ENCODE data around the gene ITGAX. TPM values are rescaled to one million over a fixed set of nuclear protein-coding genes. Genes with fewer than 3 reads are reported as not detected.

ITGAX gene
- total RNA-seq, 4 donors from 2014 or later, result 1.1 to 2.0 (median 1.2) TPM; not detected in 1

- Histone ChIP-seq H3K9me3 (no peaks in the 10 kb centered on the region), H3K4me1 (peaks cover 3% of the 10 kb centered on the region), H3K4me3 (no peak overlapping the region), H3K36me3 (no peaks in the 10 kb centered on the region), H3K27ac (no peak overlapping the region), H3K27me3 (peaks cover 9% of the 10 kb centered on the region)
- WGBS, result 64% methylated on average over 6 of the region's 6 CpGs
- TF ChIP-seq POLR2A (IDR thresholded peaks at IDR 0.05) (no peak), CTCF (IDR thresholded peaks at IDR 0.05) (no peak), EP300 (IDR thresholded peaks at IDR 0.05) (no peak), POLR2AphosphoS5 (IDR thresholded peaks at IDR 0.05) (no peak)
- no peak for DNase-seq (ENCODE audit: low spot score in 2 of 2)
These were observed 35.6 kb downstream of the ITGAX start for GRCh38 chr16:31390504-31391041.

- WGBS, result 71% methylated on average over 5 of the region's 5 CpGs
- peaks cover 9% of the 10 kb centered on the region for H3K27me3 ChIP-seq
- TF ChIP-seq CTCF (IDR thresholded peaks at IDR 0.05), result no peak
- TF ChIP-seq EP300 (IDR thresholded peaks at IDR 0.05), result no peak
- TF ChIP-seq POLR2AphosphoS5 (IDR thresholded peaks at IDR 0.05), result no peak
- no peak for TF ChIP-seq POLR2A (IDR thresholded peaks at IDR 0.05)
- no peak for DNase-seq (ENCODE audit: low spot score in 2 of 2)
- H3K27ac ChIP-seq, result no peak within 1 kb of the TSS
- H3K9me3 ChIP-seq, result no peaks in the 10 kb centered on the region
- H3K4me3 ChIP-seq, result no peak within 1 kb of the TSS
- H3K4me1 ChIP-seq, result no peaks in the 10 kb centered on the region
- H3K36me3 ChIP-seq, result no peaks in the 10 kb centered on the region
These were observed 38.1 kb downstream of the ITGAX start, which contains the start of gene ITGAD for GRCh38 chr16:31393056-31393455. TSS of gene ITGAD (plus strand) at chr16:31393335. CDS start at chr16:31393361, 26 bp downstream.

- 49% methylated on average over 4 of the region's 6 CpGs for WGBS
- Histone ChIP-seq H3K4me3 (no peak overlapping the region), H3K9me3 (no peaks in the 10 kb centered on the region), H3K27me3 (peaks cover 9% of the 10 kb centered on the region), H3K27ac (no peak overlapping the region), H3K36me3 (no peaks in the 10 kb centered on the region), H3K4me1 (no peaks in the 10 kb centered on the region)
- DNase-seq (ENCODE audit: low spot score in 2 of 2), result no peak
- TF ChIP-seq POLR2A (IDR thresholded peaks at IDR 0.05), result no peak
- TF ChIP-seq EP300 (IDR thresholded peaks at IDR 0.05), result no peak
- TF ChIP-seq CTCF (IDR thresholded peaks at IDR 0.05), result no peak
- TF ChIP-seq POLR2AphosphoS5 (IDR thresholded peaks at IDR 0.05), result no peak
These were observed 40.7 kb downstream of the ITGAX start for GRCh38 chr16:31395647-31396046.

GRCh38 chr16:31397096-31397660 lies 42.2 kb downstream of the ITGAX start:
- Histone ChIP-seq H3K27ac (no peak overlapping the region), H3K4me3 (no peak overlapping the region), H3K36me3 (no peaks in the 10 kb centered on the region), H3K27me3 (peaks cover 9% of the 10 kb centered on the region), H3K9me3 (no peaks in the 10 kb centered on the region), H3K4me1 (no peaks in the 10 kb centered on the region)
- no peak for DNase-seq (ENCODE audit: low spot score in 2 of 2)
- WGBS, result 83% methylated on average over 14 of the region's 18 CpGs
- TF ChIP-seq POLR2A (IDR thresholded peaks at IDR 0.05) (no peak), EP300 (IDR thresholded peaks at IDR 0.05) (no peak), CTCF (IDR thresholded peaks at IDR 0.05) (no peak), POLR2AphosphoS5 (IDR thresholded peaks at IDR 0.05) (no peak)

- DNase-seq (ENCODE audit: low spot score in 2 of 2), result no peak
- Histone ChIP-seq H3K27ac (no peak overlapping the region), H3K9me3 (no peaks in the 10 kb centered on the region), H3K4me1 (no peaks in the 10 kb centered on the region), H3K27me3 (peaks cover 9% of the 10 kb centered on the region), H3K4me3 (no peak overlapping the region), H3K36me3 (no peaks in the 10 kb centered on the region)
- TF ChIP-seq POLR2A (IDR thresholded peaks at IDR 0.05), result no peak
- TF ChIP-seq POLR2AphosphoS5 (IDR thresholded peaks at IDR 0.05), result no peak
- 67% methylated on average over 7 of the region's 9 CpGs for WGBS
These were observed 42.7 kb downstream of the ITGAX start for GRCh38 chr16:31397701-31398100.

All from suprapubic skin (tissue), 4 donors.